ENCODE data around the gene PCDH12. TPM values are rescaled to one million over a fixed set of nuclear protein-coding genes. Genes with fewer than 3 reads are reported as not detected.

The PCDH12 gene
- total and polyA plus RNA-seq, 10 of the 15 experiments (the other 5 are each of a cell fraction or from before 2014, with no cell fraction given) = 0.01 to 0.14 (median 0.06) TPM; not detected in 4

GRCh38 chr5:141923448-141924313, 34.3 kb downstream of the PCDH12 start, which contains the start of gene DELE1 (continued):
- peak; percentile 49 for TF ChIP-seq E4F1 (IDR thresholded peaks at IDR 0.05; ENCODE audit: borderline replicate concordance, partially characterized antibody)
- 0 out of 4 replicates have a peak, but pooled peaks of 1 of the 2 experiments have one; percentile 6 for TF ChIP-seq EP300 (IDR thresholded peaks at IDR 0.05; ENCODE audit: borderline replicate concordance in 1 of 2, control insufficient read depth in 1 of 2, low read depth in 2 of 2, low read length in 2 of 2)
- no peak for TF ChIP-seq CHD4 (IDR thresholded peaks at IDR 0.05)
- TF ChIP-seq ZBED1 (IDR thresholded peaks at IDR 0.05; ENCODE audit: borderline replicate concordance) = no peak
- TF ChIP-seq ZZZ3 (IDR thresholded peaks at IDR 0.05; ENCODE audit: control insufficient read depth, insufficient read length, low read depth) = no peak
- TF ChIP-seq BCL3 (IDR thresholded peaks at IDR 0.05; ENCODE audit: borderline replicate concordance, insufficient read depth, low read depth, low read length, poor library complexity, severe bottlenecking) = no peak
- peak; percentile 83 for TF ChIP-seq MXI1 (IDR thresholded peaks at IDR 0.05; ENCODE audit: low read depth, low read length)
- no peak for TF ChIP-seq CBX3 (IDR thresholded peaks at IDR 0.05; ENCODE audit: borderline replicate concordance, low read depth)
- TF ChIP-seq RELA (IDR thresholded peaks at IDR 0.05; ENCODE audit: borderline replicate concordance, partially characterized antibody) = no peak
- TF ChIP-seq BMI1 (IDR thresholded peaks at IDR 0.05; ENCODE audit: borderline replicate concordance) = no peak
- peak; percentile 90 for TF ChIP-seq ZBTB40 (IDR thresholded peaks at IDR 0.05; ENCODE audit: borderline replicate concordance)
- TF ChIP-seq IRF5 (IDR thresholded peaks at IDR 0.05; ENCODE audit: borderline replicate concordance) = no peak
- peak; percentile 59; the same call in 1 of the 2 replicates for TF ChIP-seq POLR2AphosphoS2 (IDR thresholded peaks at IDR 0.05; ENCODE audit: low read depth, low read length)
- TF ChIP-seq NR2C2 (IDR thresholded peaks at IDR 0.05; ENCODE audit: borderline replicate concordance, control insufficient read depth, insufficient read length, low read depth) = no peak
- no peak for TF ChIP-seq ESRRA (IDR thresholded peaks at IDR 0.05; ENCODE audit: low read length)
